Hepatocyte (in vitro differentiated cells): ENCODE data around the gene A3GALT2.

Source experiments
- CTCF ChIP-seq: fragments of 200-600 bp; sonication (generic); IDR thresholded peaks from 2 replicates; pipeline ENCODE4 v1.5.1; 2016; ENCODE audit warnings: antibody characterized with exemption, mild to moderate bottlenecking; ENCODE audit not compliant: poor library complexity
- EZH2 ChIP-seq: fragments of 200-600 bp; sonication (generic); IDR thresholded peaks from 2 replicates; pipeline ENCODE4 v1.6.1; 2016; ENCODE audit warnings: antibody characterized with exemption, mild to moderate bottlenecking, borderline replicate concordance

GRCh38 chr1:33257772-33258712 is 62.9 kb downstream of the A3GALT2 start:
- TF ChIP-seq CTCF (no peak), EZH2 (no peak)
